ENCODE results near the gene SLC35A3. TPM values are rescaled to one million over a fixed set of nuclear protein-coding genes. Genes with fewer than 3 reads are reported as not detected.

SLC35A3 gene
- 26.2 and 30.4 TPM in 2 replicates for polyA plus RNA-seq

DNA sequence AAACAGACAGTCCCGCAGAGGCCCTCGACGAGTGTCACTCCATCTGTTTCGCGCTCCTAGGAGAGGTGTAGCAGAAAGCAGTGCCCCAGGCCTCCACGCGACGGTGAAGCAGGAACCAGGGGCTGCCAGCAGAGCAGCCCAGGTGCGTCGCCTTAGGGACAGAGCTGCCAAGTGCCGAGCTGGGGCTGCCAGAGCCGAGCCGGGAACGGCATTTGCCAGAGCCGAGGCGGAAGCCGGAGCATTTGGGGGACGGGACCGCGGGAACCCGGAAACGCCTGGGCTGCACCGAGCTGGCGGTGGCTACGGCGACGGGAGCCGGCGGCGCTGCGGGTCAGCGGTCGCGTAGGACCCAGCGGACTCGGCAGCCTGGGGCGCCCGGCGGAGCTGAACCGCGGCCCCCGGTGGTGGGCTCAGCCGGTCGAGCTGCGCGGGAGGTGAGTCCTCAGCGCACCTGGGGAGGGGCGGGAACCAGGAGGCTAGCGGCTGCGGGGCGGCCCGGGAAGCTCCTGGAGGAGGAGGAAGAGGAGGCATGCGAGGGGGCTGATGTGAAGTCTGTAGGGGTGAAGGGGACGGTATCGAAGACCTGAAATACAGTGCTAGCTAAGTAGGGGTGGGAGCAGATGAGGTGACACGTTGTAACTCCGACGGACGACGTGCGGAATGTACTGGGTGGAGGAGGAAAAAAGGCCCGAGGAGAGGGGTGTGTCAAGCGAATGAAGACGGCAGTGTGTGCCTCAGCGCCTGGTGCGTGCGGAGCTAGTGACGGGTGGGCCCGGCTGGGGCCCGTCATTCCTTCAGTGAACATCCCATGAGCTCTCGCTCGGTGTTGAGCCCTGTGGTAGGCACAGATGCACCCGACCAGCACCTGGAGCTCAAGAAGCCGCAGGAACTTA is at the start of gene SLC35A3:
TSS of gene SLC35A3 (plus strand) at position 268 of the 893 bp plus-strand sequence. CDS start 23,559 bp downstream, outside the sequence.

Other genes with a start within 250 kb of the SLC35A3 start
- not detected in 2 replicates for gene FRRS1, start 203.4 kb upstream of the SLC35A3 start, polyA plus RNA-seq
- gene AGL, start 119.6 kb upstream of the SLC35A3 start, polyA plus RNA-seq = 8.0 and 11.0 TPM in 2 replicates
- 5.8 and 6.6 TPM in 2 replicates for gene SASS6, start 162.9 kb downstream of the SLC35A3 start, polyA plus RNA-seq
- gene TRMT13, start 163.2 kb downstream of the SLC35A3 start, polyA plus RNA-seq = 12.9 and 13.7 TPM in 2 replicates
- gene LRRC39, start 208.3 kb downstream of the SLC35A3 start, polyA plus RNA-seq = 2.4 and 4.7 TPM in 2 replicates